GM23338 (cell line): ENCODE results near the gene FBN3. TPM values are rescaled to one million over a fixed set of nuclear protein-coding genes. Genes with fewer than 3 reads are reported as not detected.

Experiments used
- ATAC-seq: fragments of 200-7000 bp; cut with Tn5 transposase; 3 replicates; pipeline ENCODE4 v1.9.1; 2020
- DNase-seq: peaks from one replicate; pipeline ENCODE4 v3.0.0-alpha.2; 2015; ENCODE audit warnings: low spot score
- H2AFZ ChIP-seq: fragments of 200-600 bp; sonication (generic); 2 replicates; pipeline ENCODE4 v1.8.0; 2016; ENCODE audit warnings: antibody characterized with exemption, mild to moderate bottlenecking, moderate library complexity
- H3F3A ChIP-seq: fragments of 200-600 bp; sonication (generic); replicated peaks from 2 replicates; pipeline ENCODE4 v1.8.0; 2017; ENCODE audit warnings: antibody characterized with exemption, mixed run types, low read depth
- H3K27ac ChIP-seq: fragments of 200-600 bp; sonication (generic); 2 replicates; pipeline ENCODE4 v1.6.1; 2016; ENCODE audit warnings: low read depth
- H3K27me3 ChIP-seq: fragments of 200-600 bp; sonication (generic); 2 replicates; pipeline ENCODE4 v1.8.0; 2016; ENCODE audit warnings: mild to moderate bottlenecking, mixed run types, moderate library complexity; ENCODE audit not compliant: insufficient read depth
- H3K36me3 ChIP-seq: fragments of 200-600 bp; sonication (generic); 2 replicates; pipeline ENCODE4 v1.8.0; 2016; ENCODE audit warnings: mild to moderate bottlenecking; ENCODE audit not compliant: insufficient read depth
- H3K4me1 ChIP-seq: fragments of 200-600 bp; sonication (generic); 2 replicates; pipeline ENCODE4 v1.8.0; 2016; ENCODE audit warnings: mild to moderate bottlenecking, moderate library complexity; ENCODE audit not compliant: insufficient read depth
- H3K4me2 ChIP-seq: fragments of 200-600 bp; sonication (generic); 2 replicates; pipeline ENCODE4 v1.7.1; 2017; ENCODE audit warnings: mixed run types
- H3K4me3 ChIP-seq: fragments of 200-600 bp; sonication (generic); 2 replicates; pipeline ENCODE4 v1.6.1; 2016; ENCODE audit warnings: mixed run types
- H3K79me2 ChIP-seq: fragments of 200-600 bp; sonication (generic); replicated peaks from 2 replicates; pipeline ENCODE4 v1.8.0; 2017; ENCODE audit warnings: mild to moderate bottlenecking; ENCODE audit not compliant: insufficient read depth
- H3K9me2 ChIP-seq: fragments of 200-600 bp; sonication (generic); 2 replicates; pipeline ENCODE4 v1.8.0; 2017; ENCODE audit not compliant: insufficient read depth
- H4K20me1 ChIP-seq: fragments of 200-600 bp; sonication (generic); replicated peaks from 2 replicates; pipeline ENCODE4 v1.8.0; 2017; ENCODE audit warnings: mild to moderate bottlenecking; ENCODE audit not compliant: insufficient read depth
- H3K27ac Mint-ChIP-seq: 2 replicates; pipeline ENCODE4 v1.8.0; 2020; ENCODE audit warnings: inconsistent platforms, mild to moderate bottlenecking, moderate library complexity, mixed read lengths
- H3K27me3 Mint-ChIP-seq: 3 replicates; pipeline ENCODE4 v1.8.0; 2022; ENCODE audit warnings: low read depth, mild to moderate bottlenecking, moderate library complexity, mixed read lengths, inconsistent platforms; ENCODE audit not compliant: insufficient read depth, poor library complexity
- H3K36me3 Mint-ChIP-seq: 3 replicates; pipeline ENCODE4 v1.8.0; 2021; ENCODE audit warnings: low read depth, mild to moderate bottlenecking, inconsistent platforms, moderate library complexity, mixed read lengths
- H3K4me1 Mint-ChIP-seq: 3 replicates; pipeline ENCODE4 v1.8.0; 2020; ENCODE audit warnings: mild to moderate bottlenecking, inconsistent platforms, mixed read lengths
- H3K4me3 Mint-ChIP-seq: 3 replicates; pipeline ENCODE4 v1.8.0; 2021; ENCODE audit warnings: moderate library complexity, mild to moderate bottlenecking, inconsistent platforms, mixed read lengths
- H3K9me3 Mint-ChIP-seq: 3 replicates; pipeline ENCODE4 v1.8.0; 2020; ENCODE audit warnings: moderate library complexity, mild to moderate bottlenecking, inconsistent platforms, mixed read lengths
- CREB1 ChIP-seq: fragments of 250-450 bp; sonication (Bioruptor Pico); IDR thresholded peaks from 2 replicates; pipeline ENCODE4 v1.5.0; 2020; ENCODE audit warnings: low read depth, mild to moderate bottlenecking, moderate library complexity
- CTCF ChIP-seq, 2 experiments: fragments of 200-600 bp in 1 of 2; sonication (generic) in 1 of 2; conservative IDR thresholded peaks; 2 replicates each; pipeline versions ENCODE4 v1.5.1 to v1.6.1; 2016 to 2017; ENCODE audit warnings: antibody characterized with exemption in 2 of 2, low read depth in 2 of 2, mild to moderate bottlenecking in 2 of 2, moderate library complexity in 1 of 2
- JUNB ChIP-seq: IDR thresholded peaks from one replicate; pipeline ENCODE4 v1.6.1; 2016; ENCODE audit warnings: antibody characterized with exemption; ENCODE audit not compliant: unreplicated experiment
- POLR2AphosphoS5 ChIP-seq: IDR thresholded peaks from 2 replicates; pipeline ENCODE4 v1.6.1; 2016; ENCODE audit warnings: antibody characterized with exemption, low read depth
- REST ChIP-seq: IDR thresholded peaks from one replicate; pipeline ENCODE4 v1.6.1; 2018; ENCODE audit warnings: antibody characterized with exemption; ENCODE audit not compliant: unreplicated experiment
- STAT1 ChIP-seq: IDR thresholded peaks from one replicate; pipeline ENCODE4 v1.6.1; 2016; ENCODE audit warnings: antibody characterized with exemption; ENCODE audit not compliant: unreplicated experiment
- ZNF114 ChIP-seq: fragments of 250-450 bp; sonication (Bioruptor Pico); IDR thresholded peaks from 2 replicates; pipeline ENCODE4 v1.5.0; 2020; ENCODE audit warnings: mild to moderate bottlenecking, moderate library complexity
- ZNF331 ChIP-seq: fragments of 250-450 bp; sonication (Bioruptor Pico); IDR thresholded peaks from 2 replicates; pipeline ENCODE4 v1.5.0; 2020; ENCODE audit warnings: low read depth, mild to moderate bottlenecking, moderate library complexity
- polyA plus RNA-seq: library from polyadenylated mRNA; unstranded; fragments of >200 nt; fragmentation: Nextera tagmentation; extraction: Ambion mirVana; gene quantifications from 2 replicates; pipeline ENCODE4 v1.2.1, GENCODE V29; 2016
- total RNA-seq: library from RNA; depleted of rRNA; stranded (reverse); fragments of >200 nt; shearing (Covaris generic); gene quantifications from 2 replicates; pipeline ENCODE4 v1.2.3, GENCODE V29; 2014

The FBN3 gene
- total and polyA plus RNA-seq, 2 experiments from 2014 or later, result 8.5 to 54.5 TPM

- Mint-ChIP-seq H3K4me1 (no peaks in the 10 kb centered on the region), H3K9me3 (peaks cover 21% of the 10 kb centered on the region), H3K27ac (no peak overlapping the region), H3K4me3 (no peak overlapping the region), H3K36me3 (peaks cover 67% of the 10 kb centered on the region), H3K27me3 (peaks cover 14% of the 10 kb centered on the region)
- Histone ChIP-seq H3K4me2 (no peak overlapping the region), H3K79me2 (no peaks in the 10 kb centered on the region), H3K27me3 (no peaks in the 10 kb centered on the region), H4K20me1 (no peaks in the 10 kb centered on the region; the same call in 1 of the 2 replicates), H2AFZ (no peak overlapping the region), H3K4me3 (no peak overlapping the region), H3K36me3 (peaks cover 4% of the 10 kb centered on the region; the same call in 1 of the 2 replicates), H3K9me2 (no peaks in the 10 kb centered on the region), H3K4me1 (no peaks in the 10 kb centered on the region), H3K27ac (no peak overlapping the region), H3F3A (0 out of 2 replicates have a peak, but pooled peaks cover 4% of the 10 kb centered on the region)
- TF ChIP-seq ZNF331 (CRISPR knock-in tag), result no peak
- no peak for TF ChIP-seq ZNF114 (CRISPR knock-in tag)
- TF ChIP-seq STAT1, result no peak
- TF ChIP-seq CREB1, result no peak
- no peak for TF ChIP-seq JUNB
- no peak for TF ChIP-seq REST
- DNase-seq, result no peak
- ATAC-seq, result no peak
Measured at GRCh38 chr19:8074501-8074900, 74.9 kb downstream of the FBN3 start.

- peaks cover 28% of the 10 kb centered on the region for H3K9me3 Mint-ChIP-seq
- H3K36me3 ChIP-seq, result peaks cover 4% of the 10 kb centered on the region; the same call in 1 of the 2 replicates
- peak; percentile 67 for ATAC-seq
- H3K4me3 Mint-ChIP-seq, result no peak overlapping the region
- no peak overlapping the region for H3K27ac Mint-ChIP-seq
- peaks cover 73% of the 10 kb centered on the region for H3K36me3 Mint-ChIP-seq
- no peaks in the 10 kb centered on the region for H3K27me3 ChIP-seq
- no peaks in the 10 kb centered on the region for H3K79me2 ChIP-seq
- no peak overlapping the region for H3K4me3 ChIP-seq
- H4K20me1 ChIP-seq, result no peaks in the 10 kb centered on the region
- no peak overlapping the region for H3K4me2 ChIP-seq
- H3K27ac ChIP-seq, result no peak overlapping the region
- DNase-seq, result peak; percentile 34
- H3K9me2 ChIP-seq, result no peaks in the 10 kb centered on the region
- no peaks in the 10 kb centered on the region for H3K4me1 Mint-ChIP-seq
- peaks cover 14% of the 10 kb centered on the region for H3K27me3 Mint-ChIP-seq
- 0 out of 2 replicates have a peak, but pooled peaks cover 12% of the 10 kb centered on the region for H3F3A ChIP-seq
- H2AFZ ChIP-seq, result no peak overlapping the region
- TF ChIP-seq POLR2AphosphoS5 (no peak), CTCF (conservative IDR thresholded peaks at IDR 0.05; ENCODE audit: low read depth in 2 of 2) (peak in 1 of 2 experiments; percentile 47; a peak in 3 of 4 replicates)
- H3K4me1 ChIP-seq, result no peaks in the 10 kb centered on the region
Measured at GRCh38 chr19:8071912-8072311, 77.5 kb downstream of the FBN3 start.
